Upper lobe of left lung (tissue), 6 donors: ENCODE measurements around the gene HIPK4. TPM values are rescaled to one million over a fixed set of nuclear protein-coding genes. Genes with fewer than 3 reads are reported as not detected.
"Not testable (repeated sequence)": the region's sequence is repeated elsewhere in the genome, so short reads cannot be mapped to it uniquely, and the experiment has no call there.

Source experiments
- ATAC-seq, 2 donors: fragments of 200-7000 bp; cut with Tn5 transposase; one replicate each; pipeline ENCODE4 v1.9.1; 2022; ENCODE audit warnings: mild to moderate bottlenecking in 2 of 2, moderate library complexity in 2 of 2; ENCODE audit not compliant: low FRiP score in 2 of 2
- DNase-seq, 2 donors: peaks; one replicate each; pipeline ENCODE4 v3.0.0-alpha.2; 2019 to 2020
- H3K27ac ChIP-seq, 4 donors: fragments of 200-600 bp; sonication (generic); one replicate each; pipeline ENCODE4 v1.5.1; 2016 to 2019
- H3K27me3 ChIP-seq, 4 donors: fragments of 200-600 bp; sonication (generic); one replicate each; pipeline ENCODE4 v1.5.1; 2017 to 2019
- H3K36me3 ChIP-seq, 4 donors: fragments of 200-600 bp; sonication (generic); one replicate each; pipeline ENCODE4 v1.5.1; 2016 to 2019
- H3K4me1 ChIP-seq, 4 donors: fragments of 200-600 bp; sonication (generic); one replicate each; pipeline ENCODE4 v1.5.1; 2018 to 2019
- H3K4me3 ChIP-seq, 4 donors: fragments of 200-600 bp; sonication (generic); one replicate each; pipeline ENCODE4 v1.5.1; 2017 to 2019; ENCODE audit warnings: mild to moderate bottlenecking in 2 of 4, moderate library complexity in 1 of 4
- H3K9me3 ChIP-seq, 4 donors: fragments of 200-600 bp; sonication (generic); one replicate each; pipeline ENCODE4 v1.5.1; 2018 to 2019
- CTCF ChIP-seq, 6 experiments: fragments of 450-650 bp in 4 of 6; fragments of 200-600 bp in 2 of 6; sonication (generic) in 2 of 6; IDR thresholded peaks; one replicate each; pipeline ENCODE4 v1.5.1; 2016 to 2019; ENCODE audit warnings: antibody characterized with exemption in 6 of 6
- EP300 ChIP-seq, 4 donors: sonication (generic); formaldehyde crosslinking; IDR thresholded peaks; one replicate each; pipeline ENCODE4 v1.5.1; 2017; ENCODE audit warnings: antibody characterized with exemption in 4 of 4, control low read depth in 2 of 4
- POLR2A ChIP-seq, 4 donors: fragments of 450-650 bp; IDR thresholded peaks; one replicate each; pipeline ENCODE4 v1.5.1; 2016 to 2017; ENCODE audit warnings: antibody characterized with exemption in 4 of 4, mild to moderate bottlenecking in 2 of 4
- POLR2AphosphoS5 ChIP-seq, 2 donors: sonication (generic); formaldehyde crosslinking; IDR thresholded peaks; one replicate each; pipeline ENCODE4 v1.5.1; 2017; ENCODE audit warnings: antibody characterized with exemption in 2 of 2
- WGBS, 2 donors: methylation state at CpG; one replicate each; pipeline ENCODE4 v1.1.5; 2017 to 2018; 5-methylcytosine and 5-hydroxymethylcytosine counted together
- total RNA-seq, 6 donors: library from RNA; depleted of rRNA in 4 of 6; stranded (reverse); fragments of >200 nt in 4 of 6; gene quantifications; one replicate each; pipeline versions ENCODE4 v1.1.0 to v1.2.1, GENCODE V29; 2016 to 2021
- donor health status: DM: no; HTN: no; CAD: no; lungs with moderate emphysema.
- donor health status: DM: no; HTN: yes; CAD: no; lungs with severe emphysema.

Gene HIPK4
- 1 to 10 TPM in 1 of 6 donors, under 1 TPM in 4, not detected in 1; 0.17 to 1.0 (median 0.46) TPM for total RNA-seq

GRCh38 chr19:40390084-40390742 lies at the start of gene HIPK4:
Gene HIPK4 (minus strand): TSS chr19:40390181. CDS start chr19:40389902, 279 bp downstream.
- 82 to 85% methylated on average over 9 to 10 of the region's 10 CpGs for WGBS, 2 donors
- H3K36me3 ChIP-seq, result peaks cover 0 to 5% (median 2%) of the 10 kb centered on the region in 4 donors
- H3K27ac ChIP-seq, result no peak within 1 kb of the TSS
- no peak for TF ChIP-seq POLR2AphosphoS5 (IDR thresholded peaks at IDR 0.05)
- TF ChIP-seq EP300 (IDR thresholded peaks at IDR 0.05), result no peak
- TF ChIP-seq POLR2A (IDR thresholded peaks at IDR 0.05), result no peak
- TF ChIP-seq CTCF (IDR thresholded peaks at IDR 0.05), result no peak
- DNase-seq (no peak), ATAC-seq (no peak)
- H3K4me3 ChIP-seq, result no peak within 1 kb of the TSS
- no peaks in the 10 kb centered on the region for H3K9me3 ChIP-seq
- H3K4me1 ChIP-seq, result peaks cover 4 to 24% (median 16%) of the 10 kb centered on the region in 4 donors
- H3K27me3 ChIP-seq, result no peaks in the 10 kb centered on the region

DNA sequence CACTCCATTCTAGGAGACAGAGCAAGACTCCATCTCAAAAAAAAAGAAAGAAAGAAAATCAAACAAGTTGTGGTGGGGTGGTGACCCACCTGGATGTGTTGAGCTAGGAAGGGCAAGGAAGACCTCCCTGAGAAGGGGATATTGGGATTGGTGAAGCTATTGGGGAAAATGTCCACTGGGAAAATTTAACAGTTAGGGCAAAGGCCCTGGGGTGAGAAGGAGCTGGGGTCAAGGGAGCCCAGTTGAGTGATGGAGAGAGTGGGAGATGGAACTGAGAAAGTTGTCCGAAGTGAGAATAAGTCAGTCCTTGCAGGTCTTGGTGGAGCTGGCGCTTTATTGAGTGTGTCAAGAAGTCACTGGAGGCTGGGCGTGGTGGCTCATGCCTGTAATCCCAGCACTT lies 48.3 kb upstream of the HIPK4 start:
- no peak for ATAC-seq
- WGBS, 2 donors, result 96 to 98% methylated on average over 3 of the region's 3 CpGs
- peaks cover 13 to 24% (median 15%) of the 10 kb centered on the region in 4 donors for H3K36me3 ChIP-seq

DNA sequence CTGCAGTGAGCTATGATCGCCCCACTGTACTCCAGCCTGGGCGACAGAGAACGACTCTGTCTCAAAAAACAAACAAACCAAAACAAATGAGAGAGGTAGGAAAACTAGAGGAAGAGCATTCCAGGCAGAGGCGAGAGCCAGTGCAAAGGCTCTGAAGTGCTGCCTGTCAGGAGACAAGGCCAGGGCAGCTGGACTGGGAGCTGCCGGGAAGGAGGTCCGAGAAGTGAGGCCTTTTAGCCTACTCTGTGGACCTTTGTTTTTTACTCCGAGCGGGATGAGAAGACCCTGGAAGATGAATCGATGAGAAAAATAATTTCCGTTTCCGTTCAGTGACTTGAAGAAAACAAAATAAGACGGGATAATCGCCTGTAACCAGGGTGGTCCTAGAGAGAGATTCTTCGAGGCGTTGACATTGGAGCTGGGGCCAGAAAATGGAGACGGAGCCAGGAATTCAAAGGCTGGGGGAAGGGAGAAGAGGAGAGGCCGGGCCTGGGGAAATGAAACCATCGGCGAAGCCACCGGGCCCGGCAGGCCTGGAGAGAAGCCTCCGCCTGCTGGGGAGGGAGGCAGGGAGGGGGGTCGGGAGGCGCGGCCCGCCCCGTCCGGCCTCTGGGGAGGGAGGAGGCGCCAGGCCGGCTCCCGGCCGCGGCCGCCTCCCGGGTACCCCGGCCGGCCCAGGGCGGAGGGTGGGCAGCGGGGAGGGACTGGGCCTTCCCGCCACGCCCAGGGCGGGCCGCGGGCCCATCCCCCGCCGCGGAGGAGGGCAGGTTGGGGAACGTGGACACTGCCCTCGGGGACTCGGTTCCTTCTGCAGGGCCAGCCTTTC lies 43.6 kb upstream of the HIPK4 start:
- peaks cover 14 to 30% (median 26%) of the 10 kb centered on the region in 4 donors for H3K4me1 ChIP-seq
- peak overlapping the region; percentile 88 to 98 (median 92) for H3K27ac ChIP-seq
- H3K4me3 ChIP-seq, result peak overlapping the region; percentile 25 to 42 (median 32)
- peak; percentile 94 to 97 for DNase-seq
- H3K9me3 ChIP-seq, result no peaks in the 10 kb centered on the region
- TF ChIP-seq EP300 (IDR thresholded peaks at IDR 0.05) (no peak), POLR2AphosphoS5 (IDR thresholded peaks at IDR 0.05) (peak; percentile 34 to 59), CTCF (IDR thresholded peaks at IDR 0.05) (peak in 1 of 6 experiments; percentile 14), POLR2A (IDR thresholded peaks at IDR 0.05) (peak in 3 of 4 donors; percentile 53 to 70 (median 59))
- WGBS, 2 donors, result 4% methylated on average over 20 to 37 of the region's 50 CpGs
- H3K36me3 ChIP-seq, result no peaks in the 10 kb centered on the region
- H3K27me3 ChIP-seq, result no peaks in the 10 kb centered on the region
- peak; percentile 98 to 99 for ATAC-seq

More for the DNA sequence above, 48.3 kb upstream of the HIPK4 start:
- Histone ChIP-seq H3K4me1 (peaks cover 27 to 47% (median 29%) of the 10 kb centered on the region in 4 donors), H3K27ac (no peak overlapping the region), H3K4me3 (no peak overlapping the region), H3K9me3 (no peaks in the 10 kb centered on the region), H3K27me3 (no peaks in the 10 kb centered on the region)
- TF ChIP-seq POLR2A (IDR thresholded peaks at IDR 0.05) (no peak), EP300 (IDR thresholded peaks at IDR 0.05) (no peak), CTCF (IDR thresholded peaks at IDR 0.05) (no peak), POLR2AphosphoS5 (IDR thresholded peaks at IDR 0.05) (no peak)
- DNase-seq, result no peak

- Histone ChIP-seq H3K4me3 (peak overlapping the region; percentile 25 to 42 (median 32)), H3K4me1 (peaks cover 14 to 30% (median 26%) of the 10 kb centered on the region in 4 donors), H3K27ac (peak overlapping the region; percentile 88 to 98 (median 92))
- not testable (repeated sequence) for H3K36me3 ChIP-seq, H3K27me3 ChIP-seq, H3K9me3 ChIP-seq, DNase-seq, ATAC-seq
- 25 to 35% methylated on average over 7 of the region's 7 CpGs for WGBS, 2 donors
Measured at GRCh38 chr19:40432760-40433159, 42.8 kb upstream of the HIPK4 start.

- peaks cover 14 to 32% (median 28%) of the 10 kb centered on the region in 4 donors for H3K4me1 ChIP-seq
- H3K4me3 ChIP-seq, result no peak overlapping the region
- H3K9me3 ChIP-seq, result no peaks in the 10 kb centered on the region
- ATAC-seq (no peak), DNase-seq (no peak)
- 90 to 92% methylated on average over 3 of the region's 3 CpGs for WGBS, 2 donors
- no peaks in the 10 kb centered on the region for H3K36me3 ChIP-seq
- TF ChIP-seq POLR2A (IDR thresholded peaks at IDR 0.05) (no peak), POLR2AphosphoS5 (IDR thresholded peaks at IDR 0.05) (no peak), EP300 (IDR thresholded peaks at IDR 0.05) (no peak), CTCF (IDR thresholded peaks at IDR 0.05) (no peak)
- peak overlapping the region in 2 of 4 donors; percentile 92 to 98 for H3K27ac ChIP-seq
- no peaks in the 10 kb centered on the region for H3K27me3 ChIP-seq
Measured at GRCh38 chr19:40431698-40432097, 41.7 kb upstream of the HIPK4 start.

GRCh38 chr19:40430242-40430641 lies 40.3 kb upstream of the HIPK4 start:
- not testable (repeated sequence) for H3K36me3 ChIP-seq, ATAC-seq
- 97 to 98% methylated on average over 10 of the region's 10 CpGs for WGBS, 2 donors

GRCh38 chr19:40428197-40428596 lies 38.2 kb upstream of the HIPK4 start:
- 92 to 93% methylated on average over 7 of the region's 7 CpGs for WGBS, 2 donors
- H3K4me3 ChIP-seq, H3K27me3 ChIP-seq, H3K36me3 ChIP-seq, H3K9me3 ChIP-seq, H3K27ac ChIP-seq, ATAC-seq, DNase-seq: not testable (repeated sequence)
- H3K4me1 ChIP-seq, result peaks cover 27 to 38% (median 32%) of the 10 kb centered on the region in 4 donors

More at GRCh38 chr19:40430242-40430641, 40.3 kb upstream of the HIPK4 start:
- not testable (repeated sequence) for DNase-seq, H3K4me3 ChIP-seq, H3K27ac ChIP-seq, H3K9me3 ChIP-seq, H3K27me3 ChIP-seq
- H3K4me1 ChIP-seq, result peaks cover 17 to 38% (median 33%) of the 10 kb centered on the region in 4 donors
